Measurements from ENCODE around the gene TEKT5. TPM values are rescaled to one million over a fixed set of nuclear protein-coding genes. Genes with fewer than 3 reads are reported as not detected.
"Not testable (repeated sequence)": the region's sequence is repeated elsewhere in the genome, so short reads cannot be mapped to it uniquely, and the experiment has no call there.

The TEKT5 gene
- polyA plus RNA-seq, 1 donor: 0.20 TPM

GRCh38 chr16:10684511-10685151 lies 10.1 kb downstream of the TEKT5 start:
- DNase-seq (ENCODE audit: low read depth): no peak

GRCh38 chr16:10683170-10683569 lies 11.6 kb downstream of the TEKT5 start:
- DNase-seq (ENCODE audit: low read depth): no peak

- DNase-seq (ENCODE audit: low read depth): no peak
These were observed 12.1 kb downstream of the TEKT5 start for GRCh38 chr16:10682604-10683003.

- DNase-seq (ENCODE audit: low read depth): no peak
These were observed 13.1 kb downstream of the TEKT5 start for GRCh38 chr16:10681310-10682308.

- no peak for DNase-seq (ENCODE audit: low read depth)
These were observed 14.8 kb downstream of the TEKT5 start for GRCh38 chr16:10679921-10680320.

GRCh38 chr16:10679441-10679840 lies 15.3 kb downstream of the TEKT5 start:
- DNase-seq (ENCODE audit: low read depth): not testable (repeated sequence)

- no peak for DNase-seq (ENCODE audit: low read depth)
These were observed 16.1 kb downstream of the TEKT5 start for GRCh38 chr16:10678655-10679054.

GRCh38 chr16:10676284-10676683 lies 18.4 kb downstream of the TEKT5 start:
- DNase-seq (ENCODE audit: low read depth): no peak

- no peak for DNase-seq (ENCODE audit: low read depth)
These were observed 18.9 kb downstream of the TEKT5 start for GRCh38 chr16:10675861-10676260.

- no peak for DNase-seq (ENCODE audit: low read depth)
These were observed 19.5 kb downstream of the TEKT5 start for GRCh38 chr16:10675216-10675615.

- no peak for DNase-seq (ENCODE audit: low read depth)
These were observed 23.0 kb downstream of the TEKT5 start for GRCh38 chr16:10671729-10672128.

- no peak for DNase-seq (ENCODE audit: low read depth)
These were observed 24.9 kb downstream of the TEKT5 start for GRCh38 chr16:10669791-10670190.

GRCh38 chr16:10668322-10669045 lies 26.2 kb downstream of the TEKT5 start:
- no peak for DNase-seq (ENCODE audit: low read depth)

- DNase-seq (ENCODE audit: low read depth): no peak
These were observed 27.5 kb downstream of the TEKT5 start for GRCh38 chr16:10667239-10667638.

GRCh38 chr16:10666291-10666690 lies 28.4 kb downstream of the TEKT5 start:
- no peak for DNase-seq (ENCODE audit: low read depth)

- no peak for DNase-seq (ENCODE audit: low read depth)
These were observed 29.6 kb downstream of the TEKT5 start for GRCh38 chr16:10665166-10665565.

- DNase-seq (ENCODE audit: low read depth): no peak
These were observed 30.0 kb downstream of the TEKT5 start for GRCh38 chr16:10664720-10665126.

GRCh38 chr16:10663744-10664143 lies 31.0 kb downstream of the TEKT5 start:
- no peak for DNase-seq (ENCODE audit: low read depth)

GRCh38 chr16:10663146-10663545 lies 31.6 kb downstream of the TEKT5 start:
- DNase-seq (ENCODE audit: low read depth): peak; percentile 76

- no peak for DNase-seq (ENCODE audit: low read depth)
These were observed 32.5 kb downstream of the TEKT5 start for GRCh38 chr16:10662212-10662611.

GRCh38 chr16:10661737-10662136 lies 33.0 kb downstream of the TEKT5 start:
- DNase-seq (ENCODE audit: low read depth): no peak

GRCh38 chr16:10660950-10661635 lies 33.6 kb downstream of the TEKT5 start:
- DNase-seq (ENCODE audit: low read depth): no peak

Data from forelimb muscle (tissue), 1 donor.